CD4-positive, alpha-beta T cell treated with Interleukin-6 for 4 hours (primary cell): ENCODE measurements around the gene RAC2.

Source experiments
- DNase-seq: peaks from one replicate; pipeline ENCODE4 v3.0.0-alpha.2; 2020; ENCODE audit warnings: mixed read lengths

Gene RAC2

GRCh38 chr22:37244114-37244921 lies at the start of gene RAC2:
Gene RAC2 (minus strand): TSS chr22:37244269. CDS start chr22:37244148, 121 bp downstream.
- peak; percentile 96 for DNase-seq

- no peak for DNase-seq
These were observed 49.1 kb upstream of the RAC2 start for GRCh38 chr22:37293172-37293571.

GRCh38 chr22:37292641-37293040 lies 48.6 kb upstream of the RAC2 start:
- no peak for DNase-seq

GRCh38 chr22:37291559-37292298 lies 47.7 kb upstream of the RAC2 start:
- no peak for DNase-seq

GRCh38 chr22:37290737-37291136 lies 46.7 kb upstream of the RAC2 start:
- DNase-seq: no peak

- DNase-seq: no peak
These were observed 45.2 kb upstream of the RAC2 start for GRCh38 chr22:37289156-37289735.

- no peak for DNase-seq
These were observed 44.5 kb upstream of the RAC2 start for GRCh38 chr22:37288521-37288920.

GRCh38 chr22:37287550-37287951 lies 43.5 kb upstream of the RAC2 start:
- DNase-seq: no peak

GRCh38 chr22:37285937-37286336 lies 41.9 kb upstream of the RAC2 start:
- DNase-seq: no peak

GRCh38 chr22:37284805-37285355 lies 40.8 kb upstream of the RAC2 start:
- peak; percentile 79 for DNase-seq

GRCh38 chr22:37284126-37284804 lies 40.2 kb upstream of the RAC2 start:
- DNase-seq: no peak

GRCh38 chr22:37283393-37283937 lies 39.4 kb upstream of the RAC2 start:
- peak; percentile 65 for DNase-seq

GRCh38 chr22:37282385-37282677 lies 38.3 kb upstream of the RAC2 start, which contains the start of gene CYTH4:
Gene CYTH4 (plus strand): TSS chr22:37282508. CDS start chr22:37282570, 62 bp downstream.
- DNase-seq: peak; percentile 87

GRCh38 chr22:37281646-37282384 lies 37.7 kb upstream of the RAC2 start:
- no peak for DNase-seq

- no peak for DNase-seq
These were observed 37.1 kb upstream of the RAC2 start for GRCh38 chr22:37281195-37281594.

- no peak for DNase-seq
These were observed 36.6 kb upstream of the RAC2 start for GRCh38 chr22:37280718-37281117.

- no peak for DNase-seq
These were observed 35.5 kb upstream of the RAC2 start for GRCh38 chr22:37279331-37280181.

- no peak for DNase-seq
These were observed 34.2 kb upstream of the RAC2 start for GRCh38 chr22:37278261-37278660.

GRCh38 chr22:37277384-37277783 lies 33.3 kb upstream of the RAC2 start:
- no peak for DNase-seq

- no peak for DNase-seq
These were observed 32.7 kb upstream of the RAC2 start for GRCh38 chr22:37276776-37277175.

- DNase-seq: peak; percentile 35
These were observed 31.6 kb upstream of the RAC2 start for GRCh38 chr22:37275622-37276021.
